B cell (primary cell): ENCODE data around the gene GATA1. TPM values are rescaled to one million over a fixed set of nuclear protein-coding genes. Genes with fewer than 3 reads are reported as not detected.

Experiments used
- ATAC-seq: fragments of 200-7000 bp; cut with Tn5 transposase; one replicate; pipeline ENCODE4 v1.10.0; 2021; ENCODE audit warnings: low read depth, mild to moderate bottlenecking, moderate number of reproducible peaks, moderate library complexity
- CTCF ChIA-PET: fragments of 350-600 bp; sonication (Branson Sonifier 250); formaldehyde crosslinking; loops from one replicate; lab custom pipeline; 2021; ENCODE audit warnings: antibody characterized with exemption, inconsistent platforms; lab: Charles Lee
- POLR2A ChIA-PET: fragments of 350-600 bp; sonication (Branson Sonifier 250); formaldehyde crosslinking; loops from one replicate; lab custom pipeline; 2021; ENCODE audit warnings: antibody characterized with exemption; lab: Charles Lee
- DNase-seq: peaks from one replicate; pipeline ENCODE4 v3.0.0; 2013
- H2AFZ ChIP-seq: 2 replicates; pipeline ENCODE4 v1.6.1; 2012; ENCODE audit warnings: mild to moderate bottlenecking, low read depth, low read length; ENCODE audit not compliant: insufficient read depth, poor library complexity, severe bottlenecking
- H3K27ac ChIP-seq, 2 donors: 1 replicate in 1 of 2; 2 replicates in 1 of 2; pipeline ENCODE4 v1.5.1; 2012 to 2013; ENCODE audit warnings: low read length in 2 of 2, mild to moderate bottlenecking in 2 of 2, moderate library complexity in 1 of 2
- H3K27me3 ChIP-seq, 4 experiments: fragments of 200-600 bp in 1 of 4; sonication (generic) in 1 of 4; replicated peaks in 1 of 4; 1 replicate in 2 of 4; 2 replicates in 2 of 4; pipeline versions ENCODE4 v1.6.1 to v1.7.0; 2013 to 2016; ENCODE audit warnings: low read length in 3 of 4, mild to moderate bottlenecking in 2 of 4, mixed read lengths in 1 of 4, moderate library complexity in 1 of 4; ENCODE audit not compliant: insufficient read depth in 4 of 4, control insufficient read depth in 3 of 4; ENCODE audit errors: control extremely low read depth in 1 of 4
- H3K36me3 ChIP-seq, 2 experiments: replicated peaks in 1 of 2; 1 replicate in 1 of 2; 2 replicates in 1 of 2; pipeline versions ENCODE4 v1.6.1 to v1.7.1; 2013; ENCODE audit warnings: low read length in 1 of 2; ENCODE audit not compliant: insufficient read depth in 2 of 2, control insufficient read depth in 1 of 2; ENCODE audit errors: control extremely low read depth in 1 of 2, extremely low read depth in 1 of 2
- H3K4me1 ChIP-seq, 2 donors: fragments of 200-600 bp in 1 of 2; sonication (generic) in 1 of 2; 1 replicate in 1 of 2; 2 replicates in 1 of 2; pipeline versions ENCODE4 v1.5.1 to v1.6.1; 2013 to 2017; ENCODE audit warnings: low read length in 2 of 2; ENCODE audit not compliant: control insufficient read depth in 2 of 2, insufficient read depth in 2 of 2
- H3K4me2 ChIP-seq: replicated peaks from 2 replicates; pipeline ENCODE3; 2012; ENCODE audit warnings: mild to moderate bottlenecking, low read depth, low read length; ENCODE audit not compliant: poor library complexity, severe bottlenecking
- H3K4me3 ChIP-seq, 5 experiments: fragments of 200-600 bp in 1 of 5; sonication (generic) in 1 of 5; 1 replicate in 3 of 5; 2 replicates in 2 of 5; pipeline versions ENCODE4 v1.5.1 to v1.7.0; 2011 to 2016; ENCODE audit warnings: low read length in 4 of 5, mild to moderate bottlenecking in 4 of 5, low read depth in 2 of 5, control low read depth in 1 of 5, moderate library complexity in 1 of 5; ENCODE audit not compliant: insufficient read depth in 1 of 5; ENCODE audit errors: control extremely low read depth in 1 of 5, extremely low read depth in 1 of 5
- H3K79me2 ChIP-seq: fragments of 200-600 bp; sonication (generic); one replicate; pipeline ENCODE4 v1.6.0; 2016; ENCODE audit warnings: low read length; ENCODE audit not compliant: control insufficient read depth, insufficient read depth
- H3K9ac ChIP-seq: fragments of 200-600 bp; sonication (generic); 2 replicates; pipeline ENCODE4 v1.6.1; 2017; ENCODE audit warnings: mild to moderate bottlenecking, low read length, moderate library complexity
- H3K9me3 ChIP-seq, 3 donors: one replicate each; pipeline versions ENCODE4 v1.6.1 to v1.7.1; 2013; ENCODE audit warnings: low read length in 2 of 3; ENCODE audit not compliant: control insufficient read depth in 2 of 3, insufficient read depth in 1 of 3; ENCODE audit errors: control extremely low read depth in 1 of 3
- H4K20me1 ChIP-seq: 2 replicates; pipeline ENCODE4 v1.6.0; 2012; ENCODE audit warnings: mild to moderate bottlenecking, low read length; ENCODE audit not compliant: insufficient read depth, control insufficient read depth, poor library complexity, severe bottlenecking
- H3K27ac Mint-ChIP-seq: one replicate; pipeline ENCODE4 v1.8.0; 2021; ENCODE audit warnings: mixed read lengths
- H3K27me3 Mint-ChIP-seq: one replicate; pipeline ENCODE4 v1.8.0; 2021; ENCODE audit warnings: mixed read lengths
- H3K4me1 Mint-ChIP-seq: one replicate; pipeline ENCODE4 v1.8.0; 2021; ENCODE audit warnings: mixed read lengths
- H3K4me3 Mint-ChIP-seq: one replicate; pipeline ENCODE4 v1.8.0; 2021; ENCODE audit warnings: mixed read lengths
- H3K9me3 Mint-ChIP-seq: one replicate; pipeline ENCODE4 v1.8.0; 2022; ENCODE audit warnings: mixed read lengths; ENCODE audit not compliant: insufficient read depth
- EZH2 ChIP-seq: IDR thresholded peaks from 2 replicates; pipeline ENCODE4 v1.6.1; 2012; ENCODE audit warnings: borderline replicate concordance, low read depth, mild to moderate bottlenecking, moderate library complexity, low read length; ENCODE audit not compliant: insufficient read depth, poor library complexity, severe bottlenecking
- WGBS: methylation state at CpG from one replicate; pipeline ENCODE4 v1.1.5; 2013; ENCODE audit warnings: missing lambda C conversion rate; ENCODE audit not compliant: insufficient coverage; 5-methylcytosine and 5-hydroxymethylcytosine counted together
- intact Hi-C: fragments of 100-400 bp; cut with micrococcal nuclease; formaldehyde crosslinking; loops from one replicate; pipeline ENCODE4 v1.10.0; 2022
- polyA minus RNA-seq: library from RNA; depleted of rRNA, polyadenylated mRNA; stranded (reverse); fragments of >200 nt; gene quantifications from 2 replicates; pipeline ENCODE4 v1.2.3, GENCODE V29; 2012
- polyA plus RNA-seq: library from polyadenylated mRNA; depleted of rRNA; stranded (reverse); fragments of >200 nt; gene quantifications from 2 replicates; pipeline ENCODE4 v1.2.3, GENCODE V29; 2012
- total RNA-seq, 2 donors: library from RNA; stranded (reverse); fragments of 120-200 nt in 1 of 2; gene quantifications; 1 replicate in 1 of 2; 2 replicates in 1 of 2; pipeline versions ENCODE4 v1.2.3 to v1.2.4, GENCODE V29; 2013 to 2022
- TF ChIP-seq, protein P1 (sequence below): fragments of 200-600 bp; IDR thresholded peaks from one replicate; pipeline ENCODE4 v1.8.0; 2022; ENCODE audit warnings: antibody characterized with exemption, mild to moderate bottlenecking

The GATA1 gene
- total RNA-seq (not detected in 2 replicates), polyA plus RNA-seq (0.16 TPM in 1 of 2 replicates, not detected in the other), polyA minus RNA-seq (1.3 and 2.0 TPM in 2 replicates)
- 0.77 TPM for total RNA-seq (2013)

DNA sequence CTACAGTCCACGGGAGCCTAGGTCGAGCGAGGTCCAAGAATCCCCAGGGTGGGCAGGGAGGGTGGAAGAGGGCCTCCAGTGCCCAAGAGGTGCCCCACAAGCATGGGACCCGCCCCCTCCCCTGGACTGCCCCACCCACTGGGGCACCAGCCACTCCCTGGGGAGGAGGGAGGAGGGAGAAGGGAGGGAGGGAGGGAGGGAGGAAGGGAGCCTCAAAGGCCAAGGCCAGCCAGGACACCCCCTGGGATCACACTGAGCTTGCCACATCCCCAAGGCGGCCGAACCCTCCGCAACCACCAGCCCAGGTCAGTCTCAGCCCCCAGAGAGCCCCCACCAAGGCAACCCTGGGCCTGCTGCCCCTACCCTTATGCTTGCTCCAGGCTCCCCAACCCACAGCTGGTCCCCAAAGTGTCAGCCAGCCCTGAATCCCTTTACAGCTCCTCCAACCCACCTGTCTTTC is at the start of gene GATA1:
TSS of gene GATA1 (plus strand) at position 250 of the 460 bp plus-strand sequence. CDS start 4,520 bp downstream, outside the sequence.
- Histone ChIP-seq H3K4me1 (no peaks in the 10 kb centered on the region), H3K27me3 (no peaks in the 10 kb centered on the region), H3K4me2 (no peak within 1 kb of the TSS), H3K27ac (no peak within 1 kb of the TSS), H3K9ac (no peak within 1 kb of the TSS), H4K20me1 (no peaks in the 10 kb centered on the region), H3K36me3 (no peaks in the 10 kb centered on the region), H3K79me2 (no peaks in the 10 kb centered on the region), H3K9me3 (no peaks in the 10 kb centered on the region), H3K4me3 (no peak within 1 kb of the TSS), H2AFZ (no peak within 1 kb of the TSS)
- CTCF ChIA-PET: no interaction called here
- DNase-seq: no peak
- POLR2A ChIA-PET: no interaction called here
- peaks cover 12% of the 10 kb centered on the region for H3K27me3 Mint-ChIP-seq
- no peak within 1 kb of the TSS for H3K4me3 Mint-ChIP-seq
- no peaks in the 10 kb centered on the region for H3K9me3 Mint-ChIP-seq
- 87% methylated on average over 3 of the region's 7 CpGs for WGBS
- H3K4me1 Mint-ChIP-seq: no peaks in the 10 kb centered on the region
- intact Hi-C loops: no loop called here
- TF ChIP-seq EZH2: no peak
- TF ChIP-seq, protein P1, sequence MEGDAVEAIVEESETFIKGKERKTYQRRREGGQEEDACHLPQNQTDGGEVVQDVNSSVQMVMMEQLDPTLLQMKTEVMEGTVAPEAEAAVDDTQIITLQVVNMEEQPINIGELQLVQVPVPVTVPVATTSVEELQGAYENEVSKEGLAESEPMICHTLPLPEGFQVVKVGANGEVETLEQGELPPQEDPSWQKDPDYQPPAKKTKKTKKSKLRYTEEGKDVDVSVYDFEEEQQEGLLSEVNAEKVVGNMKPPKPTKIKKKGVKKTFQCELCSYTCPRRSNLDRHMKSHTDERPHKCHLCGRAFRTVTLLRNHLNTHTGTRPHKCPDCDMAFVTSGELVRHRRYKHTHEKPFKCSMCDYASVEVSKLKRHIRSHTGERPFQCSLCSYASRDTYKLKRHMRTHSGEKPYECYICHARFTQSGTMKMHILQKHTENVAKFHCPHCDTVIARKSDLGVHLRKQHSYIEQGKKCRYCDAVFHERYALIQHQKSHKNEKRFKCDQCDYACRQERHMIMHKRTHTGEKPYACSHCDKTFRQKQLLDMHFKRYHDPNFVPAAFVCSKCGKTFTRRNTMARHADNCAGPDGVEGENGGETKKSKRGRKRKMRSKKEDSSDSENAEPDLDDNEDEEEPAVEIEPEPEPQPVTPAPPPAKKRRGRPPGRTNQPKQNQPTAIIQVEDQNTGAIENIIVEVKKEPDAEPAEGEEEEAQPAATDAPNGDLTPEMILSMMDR: no peak
- H3K27ac Mint-ChIP-seq: no peak within 1 kb of the TSS
- no peak for ATAC-seq

DNA sequence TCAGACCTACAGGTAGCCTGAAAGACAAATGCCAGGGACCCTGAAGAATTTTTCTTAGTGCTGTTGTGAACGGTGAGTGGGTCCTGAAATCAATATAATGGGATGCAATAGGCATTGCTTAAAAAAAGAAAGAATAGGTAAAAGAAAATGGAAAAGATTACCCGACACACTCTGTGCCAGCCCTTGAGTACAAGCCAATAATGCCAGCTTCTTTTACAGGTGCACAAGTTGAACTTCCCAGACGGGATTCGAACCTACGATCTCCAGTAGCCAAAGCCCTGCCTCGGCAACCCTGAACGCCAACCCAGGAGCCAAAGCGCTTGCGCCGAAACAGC is 49.5 kb upstream of the GATA1 start:
- CTCF ChIA-PET: interaction anchor here (1.4 kb wide), 1 partner anchor 89 kb away, joined by 5 read pairs; no protein-coding TSS in a partner anchor
- peak overlapping the region; percentile 74 for H3K9ac ChIP-seq
- 0% methylated on average over 8 of the region's 10 CpGs for WGBS

More for the DNA sequence above, 49.5 kb upstream of the GATA1 start:
- POLR2A ChIA-PET: interaction anchor here (0.6 to 1.9 kb wide), 7 partner anchors 40 to 229 kb away, joined by 3 to 9 read pairs (median 4); partner anchors contain the start of genes HDAC6, SUV39H1 and WAS
- ATAC-seq (no peak), DNase-seq (no peak)
- peak overlapping the region in 4 of 5 experiments; percentile 31 to 75 (median 66) for H3K4me3 ChIP-seq
- intact Hi-C loops: loop anchor here (1.0 to 5.0 kb wide), 7 partner anchors 41 to 306 kb away; partner anchors contain the start of genes FTSJ1, HDAC6, SUV39H1 and TFE3
- Mint-ChIP-seq H3K9me3 (no peaks in the 10 kb centered on the region), H3K27ac (peak overlapping the region; percentile 96), H3K4me1 (peaks cover 13% of the 10 kb centered on the region), H3K4me3 (peak overlapping the region; percentile 98), H3K27me3 (no peaks in the 10 kb centered on the region)
- no peaks in the 10 kb centered on the region for H3K36me3 ChIP-seq
- peak overlapping the region; percentile 71 for H3K4me2 ChIP-seq
- no peaks in the 10 kb centered on the region for H4K20me1 ChIP-seq
- peaks cover 0 to 15% of the 10 kb centered on the region in 2 donors for H3K4me1 ChIP-seq
- TF ChIP-seq, protein P1: no peak
- TF ChIP-seq EZH2: no peak
- no peaks in the 10 kb centered on the region for H3K79me2 ChIP-seq
- no peak overlapping the region for H3K27ac ChIP-seq
- no peaks in the 10 kb centered on the region for H3K9me3 ChIP-seq
- no peaks in the 10 kb centered on the region for H3K27me3 ChIP-seq
- peak overlapping the region; percentile 74 for H2AFZ ChIP-seq
